MM.1S (cell line): ENCODE measurements around the gene ODC1.

Experiments used
- DNase-seq: peaks from one replicate; pipeline ENCODE4 v3.0.0-alpha.2; 2015
- H2AFZ ChIP-seq: fragments of 300-600 bp; sonication (generic); 2 replicates; pipeline ENCODE4 v1.6.0; 2016; ENCODE audit warnings: antibody characterized with exemption, low read length
- H3F3A ChIP-seq: fragments of 300-600 bp; sonication (generic); 2 replicates; pipeline ENCODE4 v1.6.1; 2016; ENCODE audit warnings: mild to moderate bottlenecking, antibody characterized with exemption, low read length, moderate library complexity, mixed read lengths; ENCODE audit not compliant: insufficient read depth
- H3K27ac ChIP-seq: fragments of 300-600 bp; sonication (generic); 2 replicates; pipeline ENCODE4 v1.5.1; 2016; ENCODE audit warnings: mild to moderate bottlenecking, low read length
- H3K27me3 ChIP-seq: fragments of 300-600 bp; sonication (generic); replicated peaks from 2 replicates; pipeline ENCODE4 v1.6.0; 2016; ENCODE audit warnings: low read length; ENCODE audit not compliant: insufficient read depth
- H3K36me3 ChIP-seq: fragments of 300-600 bp; sonication (generic); replicated peaks from 2 replicates; pipeline ENCODE4 v1.6.1; 2016; ENCODE audit warnings: mild to moderate bottlenecking, low read length, mixed read lengths; ENCODE audit not compliant: insufficient read depth
- H3K4me1 ChIP-seq: fragments of 300-600 bp; sonication (generic); 2 replicates; pipeline ENCODE4 v1.6.1; 2016; ENCODE audit warnings: low read length, mixed read lengths
- H3K4me2 ChIP-seq: fragments of 300-600 bp; sonication (generic); 2 replicates; pipeline ENCODE4 v1.6.0; 2016; ENCODE audit warnings: low read depth, low read length
- H3K4me3 ChIP-seq: fragments of 300-600 bp; sonication (generic); 2 replicates; pipeline ENCODE4 v1.5.1; 2016; ENCODE audit warnings: low read length, mixed read lengths
- H3K79me2 ChIP-seq: fragments of 300-600 bp; sonication (generic); 2 replicates; pipeline ENCODE4 v1.6.1; 2016; ENCODE audit warnings: mixed run types, low read length, mixed read lengths
- H3K9ac ChIP-seq: fragments of 300-600 bp; sonication (generic); 2 replicates; pipeline ENCODE4 v1.6.1; 2016; ENCODE audit warnings: low read length, mixed read lengths
- H3K9me2 ChIP-seq: fragments of 300-600 bp; sonication (generic); replicated peaks from 2 replicates; pipeline ENCODE4 v1.6.1; 2016; ENCODE audit warnings: mild to moderate bottlenecking, low read length, mixed read lengths; ENCODE audit not compliant: insufficient read depth
- H3K9me3 ChIP-seq: fragments of 300-600 bp; sonication (generic); replicated peaks from 2 replicates; pipeline ENCODE4 v1.6.1; 2016; ENCODE audit warnings: mild to moderate bottlenecking, low read length, mixed read lengths; ENCODE audit not compliant: insufficient read depth
- H4K20me1 ChIP-seq: fragments of 300-600 bp; sonication (generic); 2 replicates; pipeline ENCODE4 v1.6.1; 2016; ENCODE audit warnings: mild to moderate bottlenecking, low read length, moderate library complexity, mixed read lengths; ENCODE audit not compliant: insufficient read depth
- EZH2 ChIP-seq: fragments of 300-600 bp; sonication (generic); optimal IDR thresholded peaks from 2 replicates; pipeline ENCODE3; 2017; ENCODE audit warnings: low read depth, mild to moderate bottlenecking, antibody characterized with exemption, low read length, mixed read lengths
- EZH2phosphoT487 ChIP-seq: fragments of 300-600 bp; sonication (generic); IDR thresholded peaks from 2 replicates; pipeline ENCODE4 v1.6.1; 2018; ENCODE audit warnings: antibody characterized with exemption, low read length
- TF ChIP-seq, protein P1 (sequence below): fragments of 300-600 bp; sonication (generic); IDR thresholded peaks from 2 replicates; pipeline ENCODE4 v1.5.1; 2016; ENCODE audit warnings: antibody characterized with exemption, low read length, mixed read lengths

The ODC1 gene

DNA sequence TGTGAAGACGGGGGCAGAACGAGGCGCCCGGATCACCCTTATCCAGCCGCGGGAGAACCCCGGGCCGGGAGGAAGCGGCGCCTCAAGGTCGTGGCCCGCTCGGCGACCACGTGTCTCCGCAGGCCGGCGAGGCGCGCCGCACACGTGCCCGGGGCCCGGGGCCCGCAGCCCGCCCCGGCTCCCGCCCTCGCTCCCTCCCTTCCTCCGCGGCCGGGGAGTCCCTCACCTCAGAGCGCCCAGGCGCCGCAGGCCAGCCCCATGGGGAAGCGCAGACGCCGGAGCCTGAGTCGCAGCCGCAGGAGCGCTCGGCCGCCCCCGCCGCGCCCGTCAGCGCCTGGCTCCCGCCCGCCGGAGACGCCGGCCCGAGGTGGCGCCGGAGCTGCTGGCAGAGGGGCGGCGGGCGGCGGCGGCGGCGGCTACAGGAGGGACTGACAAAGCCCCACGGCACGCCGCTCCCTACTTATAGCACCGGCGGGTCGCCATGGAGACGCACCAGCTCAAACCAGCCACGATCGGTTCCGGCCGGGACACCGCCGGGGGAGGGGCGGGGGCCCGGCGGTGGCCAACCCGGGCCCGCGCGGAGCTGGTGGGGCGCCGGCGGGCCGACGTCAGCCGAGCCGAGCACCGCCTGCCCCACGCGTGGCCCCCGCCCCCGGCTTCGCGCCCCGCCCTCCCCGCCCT lies at the start of gene ODC1:
TSS of gene ODC1 (minus strand) at position 433 of the 681 bp plus-strand sequence. CDS start 3,295 bp downstream, outside the sequence.
- H3K27me3 ChIP-seq = no peaks in the 10 kb centered on the region

GRCh38 chr2:10497797-10498251 lies 49.7 kb upstream of the ODC1 start:
- no peak for TF ChIP-seq EZH2
- no peak for TF ChIP-seq EZH2phosphoT487
- TF ChIP-seq, protein P1, sequence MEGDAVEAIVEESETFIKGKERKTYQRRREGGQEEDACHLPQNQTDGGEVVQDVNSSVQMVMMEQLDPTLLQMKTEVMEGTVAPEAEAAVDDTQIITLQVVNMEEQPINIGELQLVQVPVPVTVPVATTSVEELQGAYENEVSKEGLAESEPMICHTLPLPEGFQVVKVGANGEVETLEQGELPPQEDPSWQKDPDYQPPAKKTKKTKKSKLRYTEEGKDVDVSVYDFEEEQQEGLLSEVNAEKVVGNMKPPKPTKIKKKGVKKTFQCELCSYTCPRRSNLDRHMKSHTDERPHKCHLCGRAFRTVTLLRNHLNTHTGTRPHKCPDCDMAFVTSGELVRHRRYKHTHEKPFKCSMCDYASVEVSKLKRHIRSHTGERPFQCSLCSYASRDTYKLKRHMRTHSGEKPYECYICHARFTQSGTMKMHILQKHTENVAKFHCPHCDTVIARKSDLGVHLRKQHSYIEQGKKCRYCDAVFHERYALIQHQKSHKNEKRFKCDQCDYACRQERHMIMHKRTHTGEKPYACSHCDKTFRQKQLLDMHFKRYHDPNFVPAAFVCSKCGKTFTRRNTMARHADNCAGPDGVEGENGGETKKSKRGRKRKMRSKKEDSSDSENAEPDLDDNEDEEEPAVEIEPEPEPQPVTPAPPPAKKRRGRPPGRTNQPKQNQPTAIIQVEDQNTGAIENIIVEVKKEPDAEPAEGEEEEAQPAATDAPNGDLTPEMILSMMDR = no peak
- Histone ChIP-seq H2AFZ (no peak overlapping the region), H3K4me3 (no peak overlapping the region), H3K9me3 (no peaks in the 10 kb centered on the region), H4K20me1 (no peaks in the 10 kb centered on the region), H3K36me3 (no peaks in the 10 kb centered on the region), H3K79me2 (no peaks in the 10 kb centered on the region), H3K9me2 (no peaks in the 10 kb centered on the region), H3K4me2 (no peak overlapping the region), H3K27me3 (peaks cover 11% of the 10 kb centered on the region), H3F3A (no peaks in the 10 kb centered on the region), H3K27ac (no peak overlapping the region), H3K9ac (no peak overlapping the region), H3K4me1 (peaks cover 6% of the 10 kb centered on the region; the same call in 1 of the 2 replicates)
- no peak for DNase-seq

More for the DNA sequence above, at the start of gene ODC1:
- H3K4me3 ChIP-seq = peak within 1 kb of the TSS; percentile 93
- H3K79me2 ChIP-seq = peaks cover 48% of the 10 kb centered on the region
- H3K9me3 ChIP-seq = no peaks in the 10 kb centered on the region
- no peaks in the 10 kb centered on the region for H3K9me2 ChIP-seq
- peak within 1 kb of the TSS; percentile 98 for H3K27ac ChIP-seq
- H3F3A ChIP-seq = peaks cover 48% of the 10 kb centered on the region
- no peak for TF ChIP-seq EZH2
- TF ChIP-seq, protein P1 = no peak
- no peak for TF ChIP-seq EZH2phosphoT487
- DNase-seq = peak; percentile 96
- H2AFZ ChIP-seq = peak within 1 kb of the TSS; percentile 95
- peak within 1 kb of the TSS; percentile 98 for H3K4me2 ChIP-seq
- peaks cover 26% of the 10 kb centered on the region for H3K4me1 ChIP-seq
- peaks cover 22% of the 10 kb centered on the region for H3K36me3 ChIP-seq
- H3K9ac ChIP-seq = peak within 1 kb of the TSS; percentile 92
- peaks cover 34% of the 10 kb centered on the region for H4K20me1 ChIP-seq

GRCh38 chr2:10495988-10496313 lies 47.8 kb upstream of the ODC1 start:
- DNase-seq = no peak
- H3K4me1 ChIP-seq = peaks cover 6% of the 10 kb centered on the region; the same call in 1 of the 2 replicates
- no peak overlapping the region for H3K4me3 ChIP-seq

More at GRCh38 chr2:10495988-10496313, 47.8 kb upstream of the ODC1 start:
- Histone ChIP-seq H3K79me2 (no peaks in the 10 kb centered on the region), H3K36me3 (no peaks in the 10 kb centered on the region), H3K9me2 (no peaks in the 10 kb centered on the region), H3F3A (no peaks in the 10 kb centered on the region), H3K4me2 (no peak overlapping the region), H4K20me1 (no peaks in the 10 kb centered on the region), H2AFZ (no peak overlapping the region), H3K27ac (no peak overlapping the region), H3K9me3 (no peaks in the 10 kb centered on the region), H3K9ac (no peak overlapping the region), H3K27me3 (peaks cover 11% of the 10 kb centered on the region)
- TF ChIP-seq EZH2 = no peak
